ENCODE measurements around the gene TBPL1.

The TBPL1 gene

GRCh38 chr6:133955582-133956415, 2.8 kb downstream of the TBPL1 start:
- Histone ChIP-seq H3K27me3 (ENCODE audit: control insufficient read depth, insufficient read depth, low read length) (no peaks in the 10 kb centered on the region), H3K27ac (no peak overlapping the region), H2AFZ (no peak overlapping the region), H3K4me1 (no peaks in the 10 kb centered on the region), H3K4me3 (ENCODE audit: low read depth, low read length) (no peak overlapping the region), H3K79me2 (peaks cover 15% of the 10 kb centered on the region), H3K9me3 (ENCODE audit: control insufficient read depth, low read length) (no peaks in the 10 kb centered on the region), H3K9ac (no peak overlapping the region), H3K36me3 (ENCODE audit: control insufficient read depth, insufficient read depth, low read length) (no peaks in the 10 kb centered on the region), H3K4me2 (ENCODE audit: low read length) (no peak overlapping the region)
- TF ChIP-seq CTCF (IDR thresholded peaks at IDR 0.05) = no peak

- no peak for TF ChIP-seq CTCF (IDR thresholded peaks at IDR 0.05)
- Histone ChIP-seq H3K27ac (no peak overlapping the region), H3K4me3 (ENCODE audit: low read depth, low read length) (no peak overlapping the region), H3K36me3 (ENCODE audit: control insufficient read depth, insufficient read depth, low read length) (no peaks in the 10 kb centered on the region), H3K4me2 (ENCODE audit: low read length) (no peak overlapping the region), H3K9ac (no peak overlapping the region), H3K9me3 (ENCODE audit: control insufficient read depth, low read length) (no peaks in the 10 kb centered on the region), H3K79me2 (peaks cover 16% of the 10 kb centered on the region), H3K4me1 (peaks cover under 1% of the 10 kb centered on the region), H3K27me3 (ENCODE audit: control insufficient read depth, insufficient read depth, low read length) (no peaks in the 10 kb centered on the region), H2AFZ (no peak overlapping the region)
Observed at GRCh38 chr6:133956416-133957049, 3.5 kb downstream of the TBPL1 start.

- Histone ChIP-seq H3K36me3 (ENCODE audit: control insufficient read depth, insufficient read depth, low read length) (no peaks in the 10 kb centered on the region), H3K4me3 (ENCODE audit: low read depth, low read length) (no peak overlapping the region), H3K4me1 (peaks cover 3% of the 10 kb centered on the region), H2AFZ (no peak overlapping the region), H3K27me3 (ENCODE audit: control insufficient read depth, insufficient read depth, low read length) (no peaks in the 10 kb centered on the region), H3K4me2 (ENCODE audit: low read length) (no peak overlapping the region), H3K9ac (no peak overlapping the region), H3K27ac (no peak overlapping the region), H3K9me3 (ENCODE audit: control insufficient read depth, low read length) (no peaks in the 10 kb centered on the region), H3K79me2 (peaks cover 23% of the 10 kb centered on the region)
- no peak for TF ChIP-seq CTCF (IDR thresholded peaks at IDR 0.05)
Observed at GRCh38 chr6:133957227-133957626, 4.2 kb downstream of the TBPL1 start.

GRCh38 chr6:133957780-133958242, 4.8 kb downstream of the TBPL1 start:
- Histone ChIP-seq H3K27me3 (ENCODE audit: control insufficient read depth, insufficient read depth, low read length) (no peaks in the 10 kb centered on the region), H2AFZ (no peak overlapping the region), H3K27ac (no peak overlapping the region), H3K4me3 (ENCODE audit: low read depth, low read length) (no peak overlapping the region), H3K4me2 (ENCODE audit: low read length) (no peak overlapping the region), H3K79me2 (peaks cover 27% of the 10 kb centered on the region), H3K9me3 (ENCODE audit: control insufficient read depth, low read length) (no peaks in the 10 kb centered on the region), H3K9ac (no peak overlapping the region), H3K4me1 (peaks cover 3% of the 10 kb centered on the region), H3K36me3 (ENCODE audit: control insufficient read depth, insufficient read depth, low read length) (no peaks in the 10 kb centered on the region)
- no peak for TF ChIP-seq CTCF (IDR thresholded peaks at IDR 0.05)
